GM18507 (cell line): ENCODE data around the gene PXMP4.
"Not testable (repeated sequence)": the region's sequence is repeated elsewhere in the genome, so short reads cannot be mapped to it uniquely, and the experiment has no call there.

ENCODE experiments used
- DNase-seq: peaks from one replicate; pipeline ENCODE4 v3.0.0; 2011; ENCODE audit warnings: low read depth; ENCODE audit not compliant: insufficient read length; ENCODE audit errors: extremely low spot score
- FAIRE-seq: peaks from 2 replicates; lab custom pipeline; 2011; peaks lifted over from hg19 to GRCh38; lab: Jason Lieb, UNC

PXMP4 gene

GRCh38 chr20:33719989-33720709 lies at the start of gene PXMP4:
Gene PXMP4 (minus strand): TSS chr20:33720310. CDS start chr20:33720207, 103 bp downstream.
- peak; percentile 97 for FAIRE-seq

DNA sequence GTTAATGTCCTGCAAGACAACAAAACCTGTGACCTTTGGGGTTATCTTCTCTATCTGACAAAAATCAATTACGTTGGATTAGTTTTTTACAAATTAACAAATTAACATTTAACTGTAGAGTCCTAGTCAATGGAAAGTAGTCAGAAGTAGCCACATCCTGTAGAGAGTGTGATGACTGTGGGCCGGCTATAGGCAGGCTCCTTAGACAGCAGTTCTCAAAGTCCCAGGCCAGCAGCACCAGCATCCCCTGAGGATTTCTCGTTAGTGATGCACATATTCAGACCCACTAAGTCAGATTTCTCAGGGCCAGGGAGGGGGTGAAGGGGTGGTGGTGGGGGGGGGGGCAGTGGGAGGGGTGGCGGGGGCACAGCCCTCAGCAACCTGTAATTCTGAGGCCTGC lies 48.9 kb upstream of the PXMP4 start:
- FAIRE-seq (no peak), DNase-seq (no peak)

More at GRCh38 chr20:33719989-33720709, at the start of gene PXMP4:
- DNase-seq: peak; percentile 95

GRCh38 chr20:33767777-33768138 lies 47.6 kb upstream of the PXMP4 start:
- DNase-seq: no peak
- FAIRE-seq: no peak

GRCh38 chr20:33766686-33767085 lies 46.6 kb upstream of the PXMP4 start:
- DNase-seq (no peak), FAIRE-seq (no peak)

GRCh38 chr20:33765592-33765991 lies 45.5 kb upstream of the PXMP4 start:
- no peak for DNase-seq
- no peak for FAIRE-seq

GRCh38 chr20:33765099-33765498 lies 45.0 kb upstream of the PXMP4 start:
- no peak for DNase-seq
- FAIRE-seq: no peak

DNA sequence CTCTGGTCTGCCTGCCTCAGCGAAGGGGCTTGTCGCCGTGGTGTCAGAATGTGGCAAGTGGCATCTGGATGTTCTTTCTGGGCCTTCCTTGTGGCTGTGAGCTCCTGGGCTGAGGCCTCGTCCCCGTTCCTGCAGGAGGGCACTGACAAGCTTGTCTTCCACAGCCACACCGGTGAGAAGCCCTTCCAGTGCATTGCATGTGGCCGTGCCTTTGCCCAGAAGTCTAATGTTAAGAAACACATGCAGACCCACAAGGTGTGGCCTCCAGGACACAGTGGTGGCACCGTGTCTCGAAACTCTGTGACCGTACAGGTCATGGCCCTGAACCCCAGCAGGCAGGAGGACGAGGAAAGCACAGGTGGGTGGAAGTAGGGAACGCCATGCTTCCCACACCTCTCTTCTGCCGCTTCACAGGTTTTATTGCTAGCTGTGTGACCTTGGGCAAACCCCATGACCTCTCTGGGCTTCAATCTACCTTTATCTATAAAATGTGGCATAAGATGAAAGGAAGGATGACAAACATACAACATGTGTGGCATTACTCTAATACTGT lies 41.7 kb upstream of the PXMP4 start:
- DNase-seq (no peak), FAIRE-seq (no peak)

DNA sequence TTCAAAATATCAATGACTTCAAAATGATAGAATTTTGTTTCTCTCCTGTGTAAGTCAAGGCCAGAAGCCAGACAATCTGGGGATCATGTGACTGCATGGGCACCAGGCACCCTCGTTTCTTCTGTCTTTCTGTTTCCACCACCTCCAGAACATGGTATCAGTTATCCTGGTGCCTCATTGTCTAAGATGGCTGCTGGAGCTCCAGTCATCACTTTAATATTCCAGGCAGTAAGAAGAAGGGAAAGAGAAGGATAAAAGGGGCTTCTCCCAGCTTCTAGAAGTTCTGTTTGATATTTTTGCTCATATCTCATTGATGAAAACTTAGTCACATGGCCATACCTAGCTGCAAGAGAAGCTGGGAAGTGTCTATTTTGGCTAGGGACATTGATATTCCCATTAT lies 37.3 kb upstream of the PXMP4 start:
- no peak for FAIRE-seq
- DNase-seq: no peak

GRCh38 chr20:33757046-33757445 lies 36.9 kb upstream of the PXMP4 start:
- FAIRE-seq (no peak), DNase-seq (no peak)

DNA sequence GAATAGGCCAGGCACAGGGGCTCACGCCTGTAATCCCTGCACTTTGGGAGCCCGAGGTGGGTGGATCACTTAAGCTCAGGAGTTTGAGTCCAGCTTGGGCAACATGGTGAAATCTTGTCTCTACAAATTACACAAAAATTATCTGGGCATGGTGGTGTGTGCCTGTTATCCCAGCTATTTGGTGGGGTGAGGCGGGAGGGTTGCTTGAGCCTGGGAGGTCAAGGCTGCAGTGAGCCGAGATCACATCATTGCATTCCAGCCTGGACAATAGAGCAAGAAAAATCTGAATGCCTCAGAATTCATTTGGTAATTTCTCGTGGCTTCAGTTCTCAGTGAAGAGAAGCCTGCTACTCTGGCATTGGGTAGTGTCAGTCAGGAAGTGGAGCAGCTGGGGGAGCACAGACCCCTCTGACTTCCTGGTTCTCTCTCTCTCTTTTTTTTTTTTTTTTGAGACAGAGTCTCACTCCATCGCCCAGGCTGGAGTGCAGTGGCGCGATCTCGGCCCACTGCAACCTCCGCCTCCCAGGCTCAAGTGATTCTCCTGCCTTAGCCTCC lies 35.9 kb upstream of the PXMP4 start:
- not testable (repeated sequence) for FAIRE-seq, DNase-seq

GRCh38 chr20:33753763-33754162 lies 33.7 kb upstream of the PXMP4 start:
- DNase-seq (no peak), FAIRE-seq (no peak)

- no peak for FAIRE-seq
- DNase-seq: no peak
Measured at GRCh38 chr20:33753143-33753542, 33.0 kb upstream of the PXMP4 start.

DNA sequence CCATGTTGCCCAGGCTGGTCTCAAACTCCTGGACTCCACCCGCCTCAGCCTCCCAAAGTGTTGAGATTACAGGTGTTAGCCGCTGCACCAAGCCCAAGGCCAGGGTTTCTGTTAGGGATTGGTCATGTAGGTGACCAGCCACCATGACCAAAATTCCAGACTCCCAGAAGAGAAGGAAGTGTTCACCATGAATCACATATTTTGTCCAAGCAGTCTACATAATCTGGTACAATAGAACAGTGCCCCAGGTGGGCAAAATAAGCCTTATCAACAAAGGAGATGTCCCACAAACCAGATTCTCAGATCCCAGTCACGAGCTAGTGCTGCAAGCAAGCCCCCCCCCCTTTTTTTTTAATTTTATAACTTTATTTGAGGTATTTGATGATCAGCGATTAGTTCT lies 31.7 kb upstream of the PXMP4 start:
- DNase-seq (no peak), FAIRE-seq (no peak)

- FAIRE-seq (no peak), DNase-seq (no peak)
Measured at GRCh38 chr20:33746325-33746998, 26.4 kb upstream of the PXMP4 start.

DNA sequence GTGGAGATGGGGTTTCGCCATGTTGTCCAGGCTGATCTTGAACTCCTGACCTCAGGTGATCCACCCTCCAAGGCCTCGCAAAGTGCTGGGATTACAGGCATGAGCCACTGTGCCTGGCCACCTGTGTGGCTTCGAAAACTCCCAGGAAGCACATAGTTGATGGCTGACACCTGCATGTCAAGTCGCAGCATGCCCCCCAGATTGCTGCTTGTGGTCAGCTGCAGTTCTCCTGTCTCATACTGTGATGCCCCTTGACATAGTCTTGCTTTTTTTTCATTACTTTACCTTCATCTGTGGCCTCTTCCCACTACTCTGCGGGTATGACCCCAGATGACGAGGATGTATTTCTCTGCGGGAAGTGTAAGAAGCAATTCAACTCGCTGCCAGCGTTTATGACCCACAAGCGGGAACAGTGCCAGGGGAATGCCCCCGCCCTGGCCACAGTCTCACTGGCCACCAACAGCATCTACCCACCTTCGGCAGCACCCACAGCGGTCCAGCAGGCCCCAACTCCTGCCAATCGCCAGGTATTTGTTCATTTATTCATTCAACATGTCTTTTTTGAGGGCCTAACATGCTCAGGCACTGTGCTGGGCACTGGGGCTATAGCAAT lies 24.8 kb upstream of the PXMP4 start:
- FAIRE-seq (no peak), DNase-seq (no peak)

- DNase-seq: no peak
- FAIRE-seq: no peak
Measured at GRCh38 chr20:33744181-33744580, 24.1 kb upstream of the PXMP4 start.

GRCh38 chr20:33740189-33740588 lies 20.1 kb upstream of the PXMP4 start:
- FAIRE-seq (no peak), DNase-seq (no peak)

DNA sequence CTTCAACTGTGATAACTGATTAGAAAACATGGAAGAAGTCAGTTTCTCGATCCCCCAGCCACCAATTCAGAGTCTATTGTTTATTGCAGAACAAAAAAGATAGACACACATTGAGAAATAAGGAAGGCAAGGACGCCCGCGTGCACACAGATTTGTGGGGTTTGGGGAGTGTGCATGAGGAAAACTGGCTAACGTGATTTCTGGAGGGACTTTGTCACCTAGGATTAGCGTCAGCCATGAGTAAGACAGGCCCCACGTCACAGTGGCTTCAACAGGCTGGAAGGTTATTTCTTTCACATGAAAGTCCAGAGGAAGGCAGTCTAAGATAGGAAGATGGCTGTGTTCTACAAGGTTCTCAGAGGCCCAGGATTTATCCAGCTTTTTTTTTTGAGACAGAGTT lies 19.4 kb upstream of the PXMP4 start:
- DNase-seq (no peak), FAIRE-seq (no peak)

DNA sequence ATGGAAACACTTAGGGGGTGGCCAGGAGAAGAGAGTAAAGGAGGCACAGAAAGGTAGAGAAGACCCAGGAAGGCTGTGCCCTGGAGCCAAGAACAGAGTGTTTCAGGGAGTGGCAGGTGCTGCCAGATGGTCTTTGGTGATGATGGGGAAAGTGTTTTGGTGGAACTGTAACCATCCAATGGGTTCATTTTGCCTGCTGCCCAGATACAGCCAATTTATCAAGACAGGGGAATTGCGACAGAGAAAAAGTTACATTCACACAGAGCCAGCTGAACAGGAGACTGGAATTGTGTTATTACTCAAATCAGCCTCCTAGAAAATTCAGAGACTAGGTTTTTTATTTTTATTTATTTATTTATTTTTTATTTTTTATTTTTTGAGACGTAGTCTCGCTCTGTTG lies 16.9 kb upstream of the PXMP4 start:
- no peak for FAIRE-seq
- DNase-seq: no peak
